SK-N-SH treated with all-trans-retinoic acid at 6 μM for 48 hours (cell line): ENCODE data around the gene DCDC1.

Experiments used
- ATAC-seq: fragments of 200-7000 bp; cut with Tn5 transposase; 3 replicates; pipeline ENCODE4 v1.9.1; 2020; ENCODE audit warnings: mild to moderate bottlenecking, moderate library complexity
- ARNTL ChIP-seq: fragments of 450-650 bp; formaldehyde crosslinking; IDR thresholded peaks from 2 replicates; pipeline ENCODE4 v1.5.0; 2020; ENCODE audit warnings: low read depth, mild to moderate bottlenecking, moderate library complexity, borderline replicate concordance
- BACH2 ChIP-seq: fragments of 250-450 bp; sonication (Bioruptor Pico); IDR thresholded peaks from 2 replicates; pipeline ENCODE4 v1.9.0; 2021; ENCODE audit warnings: mild to moderate bottlenecking, borderline replicate concordance
- CSDC2 ChIP-seq: fragments of 250-450 bp; sonication (Bioruptor Pico); IDR thresholded peaks from 2 replicates; pipeline ENCODE4 v1.5.0; 2020; ENCODE audit warnings: mild to moderate bottlenecking, moderate library complexity
- ESRRG ChIP-seq: fragments of 250-450 bp; sonication (Bioruptor Pico); IDR thresholded peaks from 2 replicates; pipeline ENCODE4 v1.6.1; 2021; ENCODE audit warnings: mild to moderate bottlenecking
- GLIS3 ChIP-seq: fragments of 250-450 bp; sonication (Bioruptor Pico); IDR thresholded peaks from 2 replicates; pipeline ENCODE4 v1.5.0; 2020; ENCODE audit warnings: mild to moderate bottlenecking, moderate library complexity
- ISL1 ChIP-seq: fragments of 250-450 bp; sonication (Bioruptor Pico); IDR thresholded peaks from 2 replicates; pipeline ENCODE4 v2.1.2; 2022; ENCODE audit warnings: mild to moderate bottlenecking, moderate library complexity
- OSR1 ChIP-seq: fragments of 250-450 bp; sonication (Bioruptor Pico); IDR thresholded peaks from 2 replicates; pipeline ENCODE4 v1.8.0; 2022; ENCODE audit warnings: moderate library complexity, mild to moderate bottlenecking, inconsistent platforms
- PPARA ChIP-seq: fragments of 250-450 bp; sonication (Bioruptor Pico); IDR thresholded peaks from 2 replicates; pipeline ENCODE4 v1.5.0; 2020; ENCODE audit warnings: mild to moderate bottlenecking, borderline replicate concordance
- RARB ChIP-seq: fragments of 250-450 bp; sonication (Bioruptor Pico); IDR thresholded peaks from 2 replicates; pipeline ENCODE4 v1.8.0; 2021; ENCODE audit warnings: mild to moderate bottlenecking, moderate library complexity
- SNAI2 ChIP-seq: fragments of 250-450 bp; sonication (Bioruptor Pico); IDR thresholded peaks from 2 replicates; pipeline ENCODE4 v1.5.0; 2020; ENCODE audit warnings: mild to moderate bottlenecking, moderate library complexity
- TCF4 ChIP-seq: fragments of 250-450 bp; sonication (Bioruptor Pico); IDR thresholded peaks from 2 replicates; pipeline ENCODE4 v1.8.0; 2021; ENCODE audit warnings: mild to moderate bottlenecking, moderate library complexity, borderline replicate concordance
- TOX ChIP-seq: fragments of 250-450 bp; sonication (Bioruptor Pico); IDR thresholded peaks from 2 replicates; pipeline ENCODE4 v1.8.0; 2021; ENCODE audit warnings: mild to moderate bottlenecking, moderate library complexity, borderline replicate concordance
- ZC3H10 ChIP-seq: fragments of 250-450 bp; sonication (Bioruptor Pico); IDR thresholded peaks from 2 replicates; pipeline ENCODE4 v1.5.1; 2021; ENCODE audit warnings: mild to moderate bottlenecking, moderate library complexity
- ZFP3 ChIP-seq: fragments of 250-450 bp; sonication (Bioruptor Pico); IDR thresholded peaks from 2 replicates; pipeline ENCODE4 v1.5.0; 2020; ENCODE audit warnings: mild to moderate bottlenecking, moderate library complexity
- ZFP30 ChIP-seq: fragments of 450-650 bp; formaldehyde crosslinking; IDR thresholded peaks from 2 replicates; pipeline ENCODE4 v1.5.0; 2022; ENCODE audit warnings: mild to moderate bottlenecking, moderate library complexity
- ZNF565 ChIP-seq: fragments of 450-650 bp; formaldehyde crosslinking; conservative IDR thresholded peaks from 2 replicates; pipeline ENCODE4 v1.5.0; 2020; ENCODE audit warnings: low read depth, mild to moderate bottlenecking, moderate library complexity
- ZNF70 ChIP-seq: fragments of 450-650 bp; formaldehyde crosslinking; IDR thresholded peaks from 2 replicates; pipeline ENCODE4 v1.5.0; 2020; ENCODE audit warnings: mild to moderate bottlenecking, moderate library complexity
- ZNF8 ChIP-seq: fragments of 450-650 bp; formaldehyde crosslinking; IDR thresholded peaks from 2 replicates; pipeline ENCODE4 v1.5.0; 2020; ENCODE audit warnings: mild to moderate bottlenecking, moderate library complexity
- TF ChIP-seq, protein P1 (sequence below): fragments of 250-450 bp; sonication (Bioruptor Pico); IDR thresholded peaks from 2 replicates; pipeline ENCODE4 v1.8.0; 2021; ENCODE audit warnings: low read depth, mild to moderate bottlenecking, moderate library complexity, borderline replicate concordance
- TF ChIP-seq, protein P2 (sequence below): fragments of 250-450 bp; sonication (Bioruptor Pico); IDR thresholded peaks from 2 replicates; pipeline ENCODE4 v1.5.1; 2021; ENCODE audit warnings: mild to moderate bottlenecking, moderate library complexity
- TF ChIP-seq, protein P3 (sequence below): fragments of 250-450 bp; sonication (Bioruptor Pico); IDR thresholded peaks from 2 replicates; pipeline ENCODE4 v1.5.1; 2020; ENCODE audit warnings: low read depth, mild to moderate bottlenecking, moderate library complexity
- TF ChIP-seq, protein P4 (sequence below): fragments of 250-450 bp; sonication (Bioruptor Pico); IDR thresholded peaks from 2 replicates; pipeline ENCODE4 v1.8.0; 2020; ENCODE audit warnings: mild to moderate bottlenecking, moderate library complexity, borderline replicate concordance

DCDC1 gene

DNA sequence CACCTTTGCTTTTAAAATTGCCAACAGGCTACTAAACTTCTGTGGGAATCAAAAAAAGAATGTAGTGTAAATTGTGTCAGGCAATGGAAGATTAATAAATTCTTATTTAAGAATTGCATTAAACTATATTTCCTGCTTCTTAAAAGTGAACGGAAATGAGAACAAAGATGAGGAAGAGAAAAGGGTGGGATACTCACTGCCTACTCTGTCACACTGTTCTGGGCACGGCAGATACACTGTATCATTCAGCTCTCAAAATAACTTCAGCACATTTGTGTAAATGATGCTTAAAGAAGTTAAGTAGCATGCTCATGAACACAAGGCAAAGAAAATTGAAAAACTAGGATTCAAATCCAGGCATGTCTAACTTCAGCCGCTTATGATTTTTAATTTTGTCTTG is 218.7 kb downstream of the DCDC1 start:
- no peak for ATAC-seq
- TF ChIP-seq, protein P1, sequence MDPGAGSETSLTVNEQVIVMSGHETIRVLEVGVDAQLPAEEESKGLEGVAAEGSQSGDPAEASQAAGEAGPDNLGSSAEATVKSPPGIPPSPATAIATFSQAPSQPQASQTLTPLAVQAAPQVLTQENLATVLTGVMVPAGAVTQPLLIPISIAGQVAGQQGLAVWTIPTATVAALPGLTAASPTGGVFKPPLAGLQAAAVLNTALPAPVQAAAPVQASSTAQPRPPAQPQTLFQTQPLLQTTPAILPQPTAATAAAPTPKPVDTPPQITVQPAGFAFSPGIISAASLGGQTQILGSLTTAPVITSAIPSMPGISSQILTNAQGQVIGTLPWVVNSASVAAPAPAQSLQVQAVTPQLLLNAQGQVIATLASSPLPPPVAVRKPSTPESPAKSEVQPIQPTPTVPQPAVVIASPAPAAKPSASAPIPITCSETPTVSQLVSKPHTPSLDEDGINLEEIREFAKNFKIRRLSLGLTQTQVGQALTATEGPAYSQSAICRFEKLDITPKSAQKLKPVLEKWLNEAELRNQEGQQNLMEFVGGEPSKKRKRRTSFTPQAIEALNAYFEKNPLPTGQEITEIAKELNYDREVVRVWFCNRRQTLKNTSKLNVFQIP (CRISPR knock-in tag): no peak
- TF ChIP-seq GLIS3 (no peak), ARNTL (no peak), ISL1 (CRISPR knock-in tag) (no peak), SNAI2 (CRISPR knock-in tag) (no peak), ESRRG (no peak), RARB (no peak), PPARA (no peak), TOX (CRISPR knock-in tag) (no peak)
- TF ChIP-seq, protein P2, sequence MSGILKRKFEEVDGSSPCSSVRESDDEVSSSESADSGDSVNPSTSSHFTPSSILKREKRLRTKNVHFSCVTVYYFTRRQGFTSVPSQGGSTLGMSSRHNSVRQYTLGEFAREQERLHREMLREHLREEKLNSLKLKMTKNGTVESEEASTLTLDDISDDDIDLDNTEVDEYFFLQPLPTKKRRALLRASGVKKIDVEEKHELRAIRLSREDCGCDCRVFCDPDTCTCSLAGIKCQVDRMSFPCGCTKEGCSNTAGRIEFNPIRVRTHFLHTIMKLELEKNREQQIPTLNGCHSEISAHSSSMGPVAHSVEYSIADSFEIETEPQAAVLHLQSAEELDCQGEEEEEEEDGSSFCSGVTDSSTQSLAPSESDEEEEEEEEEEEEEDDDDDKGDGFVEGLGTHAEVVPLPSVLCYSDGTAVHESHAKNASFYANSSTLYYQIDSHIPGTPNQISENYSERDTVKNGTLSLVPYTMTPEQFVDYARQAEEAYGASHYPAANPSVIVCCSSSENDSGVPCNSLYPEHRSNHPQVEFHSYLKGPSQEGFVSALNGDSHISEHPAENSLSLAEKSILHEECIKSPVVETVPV: no peak

DNA sequence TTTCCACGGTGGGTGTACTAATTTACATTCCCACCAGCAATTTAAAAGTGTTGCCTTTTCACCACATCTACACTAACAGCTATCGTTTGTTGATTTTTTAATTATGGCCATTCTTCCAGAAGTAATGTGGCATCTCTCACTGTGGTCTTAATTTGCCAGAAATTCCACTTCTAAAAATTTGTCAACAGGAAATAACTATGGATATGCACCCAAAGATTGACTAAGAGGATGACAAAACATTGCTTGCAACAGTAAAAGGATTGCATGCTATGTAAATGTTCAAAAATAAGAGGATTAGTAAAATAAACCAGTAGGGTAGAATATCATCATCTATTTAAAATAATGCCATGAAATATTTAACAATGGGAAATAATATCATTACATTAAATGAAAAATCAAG is 219.5 kb downstream of the DCDC1 start:
- no peak for ATAC-seq
- TF ChIP-seq, protein P2: no peak
- no peak for TF ChIP-seq CSDC2
- TF ChIP-seq, protein P3, sequence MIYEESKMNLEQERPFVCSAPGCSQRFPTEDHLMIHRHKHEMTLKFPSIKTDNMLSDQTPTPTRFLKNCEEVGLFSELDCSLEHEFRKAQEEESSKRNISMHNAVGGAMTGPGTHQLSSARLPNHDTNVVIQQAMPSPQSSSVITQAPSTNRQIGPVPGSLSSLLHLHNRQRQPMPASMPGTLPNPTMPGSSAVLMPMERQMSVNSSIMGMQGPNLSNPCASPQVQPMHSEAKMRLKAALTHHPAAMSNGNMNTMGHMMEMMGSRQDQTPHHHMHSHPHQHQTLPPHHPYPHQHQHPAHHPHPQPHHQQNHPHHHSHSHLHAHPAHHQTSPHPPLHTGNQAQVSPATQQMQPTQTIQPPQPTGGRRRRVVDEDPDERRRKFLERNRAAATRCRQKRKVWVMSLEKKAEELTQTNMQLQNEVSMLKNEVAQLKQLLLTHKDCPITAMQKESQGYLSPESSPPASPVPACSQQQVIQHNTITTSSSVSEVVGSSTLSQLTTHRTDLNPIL (CRISPR knock-in tag): no peak
- no peak for TF ChIP-seq BACH2 (CRISPR knock-in tag)
- TF ChIP-seq OSR1 (CRISPR knock-in tag): no peak
- no peak for TF ChIP-seq TCF4 (CRISPR knock-in tag)
- TF ChIP-seq RARB: no peak

DNA sequence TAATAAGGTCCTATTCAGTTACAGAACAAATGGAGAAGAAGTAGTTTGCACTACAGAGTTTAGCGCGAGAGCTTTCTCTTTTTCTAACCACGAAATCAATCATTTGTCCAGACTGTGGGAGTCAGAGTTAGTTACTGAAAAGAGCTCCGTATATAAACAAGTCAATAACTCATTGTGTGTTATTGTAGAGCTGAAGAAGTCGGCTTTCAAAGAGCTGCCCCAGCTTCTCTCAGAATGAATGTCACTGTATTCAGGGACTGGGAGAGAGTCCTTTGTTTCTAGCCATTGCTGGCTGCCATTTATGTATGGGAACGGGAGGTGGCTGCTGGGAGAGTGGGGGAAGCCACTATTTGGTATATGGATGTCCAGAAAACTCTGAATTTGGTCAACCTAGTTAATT is 227.8 kb downstream of the DCDC1 start:
- ATAC-seq: no peak
- TF ChIP-seq ZFP3 (CRISPR knock-in tag) (no peak), ZNF8 (CRISPR knock-in tag) (no peak), TOX (CRISPR knock-in tag) (no peak), CSDC2 (no peak), PPARA (no peak), TCF4 (CRISPR knock-in tag) (no peak), ESRRG (no peak), ZFP30 (CRISPR knock-in tag) (no peak), GLIS3 (no peak), ZNF565 (no peak), ZC3H10 (CRISPR knock-in tag) (no peak), ZNF70 (no peak), SNAI2 (CRISPR knock-in tag) (no peak), OSR1 (CRISPR knock-in tag) (no peak), RARB (no peak), BACH2 (CRISPR knock-in tag) (no peak)
- TF ChIP-seq, protein P4, sequence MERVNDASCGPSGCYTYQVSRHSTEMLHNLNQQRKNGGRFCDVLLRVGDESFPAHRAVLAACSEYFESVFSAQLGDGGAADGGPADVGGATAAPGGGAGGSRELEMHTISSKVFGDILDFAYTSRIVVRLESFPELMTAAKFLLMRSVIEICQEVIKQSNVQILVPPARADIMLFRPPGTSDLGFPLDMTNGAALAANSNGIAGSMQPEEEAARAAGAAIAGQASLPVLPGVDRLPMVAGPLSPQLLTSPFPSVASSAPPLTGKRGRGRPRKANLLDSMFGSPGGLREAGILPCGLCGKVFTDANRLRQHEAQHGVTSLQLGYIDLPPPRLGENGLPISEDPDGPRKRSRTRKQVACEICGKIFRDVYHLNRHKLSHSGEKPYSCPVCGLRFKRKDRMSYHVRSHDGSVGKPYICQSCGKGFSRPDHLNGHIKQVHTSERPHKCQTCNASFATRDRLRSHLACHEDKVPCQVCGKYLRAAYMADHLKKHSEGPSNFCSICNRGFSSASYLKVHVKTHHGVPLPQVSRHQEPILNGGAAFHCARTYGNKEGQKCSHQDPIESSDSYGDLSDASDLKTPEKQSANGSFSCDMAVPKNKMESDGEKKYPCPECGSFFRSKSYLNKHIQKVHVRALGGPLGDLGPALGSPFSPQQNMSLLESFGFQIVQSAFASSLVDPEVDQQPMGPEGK (CRISPR knock-in tag): no peak
- TF ChIP-seq, protein P1 (CRISPR knock-in tag): no peak
- TF ChIP-seq, protein P2: no peak
- TF ChIP-seq, protein P3 (CRISPR knock-in tag): no peak
